Measurements from ENCODE around the gene CAVIN3. TPM values are rescaled to one million over a fixed set of nuclear protein-coding genes. Genes with fewer than 3 reads are reported as not detected.

The CAVIN3 gene
- polyA plus RNA-seq, 1 donor (not counting 4 experiments of a cell fraction or from before 2014, with no cell fraction given), result 30.1 TPM

GRCh38 chr11:6326303-6326702 lies 6.0 kb upstream of the CAVIN3 start:
- Histone ChIP-seq H3K9me3 (ENCODE audit: control insufficient read depth, low read depth, low read length) (no peaks in the 10 kb centered on the region), H3K27me3 (ENCODE audit: control insufficient read depth, extremely low read depth, insufficient read depth, low read length) (no peaks in the 10 kb centered on the region), H3K4me2 (ENCODE audit: control insufficient read depth, extremely low read depth, insufficient read depth, low read depth, low read length) (no peak overlapping the region), H3K9me1 (ENCODE audit: control insufficient read depth, extremely low read depth, insufficient read depth, low read length) (no peaks in the 10 kb centered on the region), H3K36me3 (ENCODE audit: control insufficient read depth in 2 of 2, extremely low read depth in 1 of 2, insufficient read depth in 2 of 2, low read length in 2 of 2) (no peaks in the 10 kb centered on the region), H3K9ac (ENCODE audit: control insufficient read depth, extremely low read depth, insufficient read depth, low read length) (no peak overlapping the region), H3K4me3 (ENCODE audit: control insufficient read depth in 2 of 3, extremely low read depth in 1 of 3, insufficient read depth in 2 of 3, low read depth in 1 of 3, low read length in 3 of 3) (no peak overlapping the region), H3K79me2 (ENCODE audit: control insufficient read depth, insufficient read depth, low read length) (no peaks in the 10 kb centered on the region), H3K4me1 (ENCODE audit: control insufficient read depth, extremely low read depth, insufficient read depth, low read length) (peaks cover 16% of the 10 kb centered on the region), H3K27ac (ENCODE audit: control insufficient read depth, insufficient read depth, low read length) (no peak overlapping the region), H2AFZ (ENCODE audit: control insufficient read depth, low read length) (no peak overlapping the region), H4K20me1 (ENCODE audit: control insufficient read depth, extremely low read depth, insufficient read depth, low read length) (no peaks in the 10 kb centered on the region)
- no peak for FAIRE-seq
- no peak for DNase-seq (ENCODE audit: low read depth, low spot score)
- TF ChIP-seq EZH2 (IDR thresholded peaks at IDR 0.05; ENCODE audit: low read length) (no peak), CTCF (optimal IDR thresholded peaks at IDR 0.05 in 1 of 3, IDR thresholded peaks at IDR 0.05 in 1 of 3, conservative IDR thresholded peaks at IDR 0.05 in 1 of 3; ENCODE audit: extremely low read depth in 1 of 3, insufficient read depth in 2 of 3, low read length in 3 of 3) (no peak)
- dilution Hi-C loops (cut with MboI; ENCODE audit: extremely low pct_ligation_motif_present, low sequenced_read_pairs), result no loop called here

- Histone ChIP-seq H3K36me3 (ENCODE audit: control insufficient read depth in 2 of 2, extremely low read depth in 1 of 2, insufficient read depth in 2 of 2, low read length in 2 of 2) (no peaks in the 10 kb centered on the region), H3K27me3 (ENCODE audit: control insufficient read depth, extremely low read depth, insufficient read depth, low read length) (no peaks in the 10 kb centered on the region), H3K27ac (ENCODE audit: control insufficient read depth, insufficient read depth, low read length) (no peak overlapping the region), H3K9ac (ENCODE audit: control insufficient read depth, extremely low read depth, insufficient read depth, low read length) (no peak overlapping the region), H2AFZ (ENCODE audit: control insufficient read depth, low read length) (no peak overlapping the region), H3K9me1 (ENCODE audit: control insufficient read depth, extremely low read depth, insufficient read depth, low read length) (no peaks in the 10 kb centered on the region), H3K4me1 (ENCODE audit: control insufficient read depth, extremely low read depth, insufficient read depth, low read length) (peaks cover 32% of the 10 kb centered on the region), H3K4me2 (ENCODE audit: control insufficient read depth, extremely low read depth, insufficient read depth, low read depth, low read length) (no peak overlapping the region), H3K9me3 (ENCODE audit: control insufficient read depth, low read depth, low read length) (no peaks in the 10 kb centered on the region), H3K4me3 (ENCODE audit: control insufficient read depth in 2 of 3, extremely low read depth in 1 of 3, insufficient read depth in 2 of 3, low read depth in 1 of 3, low read length in 3 of 3) (no peak overlapping the region), H4K20me1 (ENCODE audit: control insufficient read depth, extremely low read depth, insufficient read depth, low read length) (no peaks in the 10 kb centered on the region), H3K79me2 (ENCODE audit: control insufficient read depth, insufficient read depth, low read length) (peaks cover 11% of the 10 kb centered on the region)
- no peak for DNase-seq (ENCODE audit: low read depth, low spot score)
- no peak for FAIRE-seq
- dilution Hi-C loops (cut with MboI; ENCODE audit: extremely low pct_ligation_motif_present, low sequenced_read_pairs), result no loop called here
- TF ChIP-seq CTCF (optimal IDR thresholded peaks at IDR 0.05 in 1 of 3, IDR thresholded peaks at IDR 0.05 in 1 of 3, conservative IDR thresholded peaks at IDR 0.05 in 1 of 3; ENCODE audit: extremely low read depth in 1 of 3, insufficient read depth in 2 of 3, low read length in 3 of 3), result no peak
- no peak for TF ChIP-seq EZH2 (IDR thresholded peaks at IDR 0.05; ENCODE audit: low read length)
Observed at GRCh38 chr11:6323291-6323905, 3.1 kb upstream of the CAVIN3 start.
